ENCODE measurements around the gene GFPT1. TPM values are rescaled to one million over a fixed set of nuclear protein-coding genes. Genes with fewer than 3 reads are reported as not detected.
"Not testable (repeated sequence)": the region's sequence is repeated elsewhere in the genome, so short reads cannot be mapped to it uniquely, and the experiment has no call there.

Gene GFPT1
- polyA plus RNA-seq, 3 donors from 2014 or later: 4.5 to 11.0 (median 5.5) TPM

GRCh38 chr2:69375494-69376353, 11.3 kb downstream of the GFPT1 start:
- Mint-ChIP-seq H3K9me3 (no peaks in the 10 kb centered on the region), H3K4me1 (peaks cover 10 to 25% of the 10 kb centered on the region in 2 donors), H3K36me3 (peaks cover under 1 to 6% (median 4%) of the 10 kb centered on the region in 3 donors), H3K27ac (peak overlapping the region in 3 of 6 donors; percentile 33 to 66 (median 34)), H3K4me3 (no peak overlapping the region), H3K27me3 (ENCODE audit: low read depth in 3 of 3) (no peaks in the 10 kb centered on the region)
- DNase-seq: peak; percentile 15 to 43 (median 32)

- Mint-ChIP-seq H3K4me1 (peaks cover 5 to 15% of the 10 kb centered on the region in 2 donors), H3K4me3 (no peak overlapping the region), H3K9me3 (no peaks in the 10 kb centered on the region), H3K27ac (no peak overlapping the region), H3K27me3 (ENCODE audit: low read depth in 3 of 3) (peaks cover 0 to 3% (median 0%) of the 10 kb centered on the region in 3 donors), H3K36me3 (peaks cover 21 to 28% (median 21%) of the 10 kb centered on the region in 3 donors)
- DNase-seq: no peak
These were observed 14.3 kb downstream of the GFPT1 start for GRCh38 chr2:69372767-69373166.

- DNase-seq: no peak
- no peaks in the 10 kb centered on the region for H3K9me3 Mint-ChIP-seq
- H3K4me3 Mint-ChIP-seq: no peak overlapping the region
- no peak overlapping the region for H3K27ac Mint-ChIP-seq
- H3K27me3 Mint-ChIP-seq (ENCODE audit: low read depth in 3 of 3): peaks cover 0 to 8% (median 2%) of the 10 kb centered on the region in 3 donors
- peaks cover 0 to 3% of the 10 kb centered on the region in 2 donors for H3K4me1 Mint-ChIP-seq
- H3K36me3 Mint-ChIP-seq: peaks cover 29 to 43% (median 32%) of the 10 kb centered on the region in 3 donors
These were observed 17.2 kb downstream of the GFPT1 start for GRCh38 chr2:69369802-69370201.

GRCh38 chr2:69368588-69368987, 18.4 kb downstream of the GFPT1 start:
- Mint-ChIP-seq H3K4me1 (no peaks in the 10 kb centered on the region), H3K36me3 (peaks cover 30 to 45% (median 32%) of the 10 kb centered on the region in 3 donors), H3K4me3 (no peak overlapping the region), H3K27me3 (ENCODE audit: low read depth in 3 of 3) (peaks cover 0 to 8% (median 2%) of the 10 kb centered on the region in 3 donors), H3K9me3 (no peaks in the 10 kb centered on the region), H3K27ac (no peak overlapping the region)
- no peak for DNase-seq

- Mint-ChIP-seq H3K36me3 (peaks cover 26 to 38% (median 29%) of the 10 kb centered on the region in 3 donors), H3K4me3 (no peak overlapping the region), H3K27ac (no peak overlapping the region), H3K27me3 (ENCODE audit: low read depth in 3 of 3) (peaks cover 0 to 1% (median 0%) of the 10 kb centered on the region in 3 donors), H3K9me3 (no peaks in the 10 kb centered on the region), H3K4me1 (no peaks in the 10 kb centered on the region)
- no peak for DNase-seq
These were observed 27.7 kb downstream of the GFPT1 start for GRCh38 chr2:69359371-69359770.

- DNase-seq: no peak
- Mint-ChIP-seq H3K4me1 (no peaks in the 10 kb centered on the region), H3K4me3 (no peak overlapping the region), H3K27ac (no peak overlapping the region), H3K36me3 (peaks cover 30 to 42% (median 33%) of the 10 kb centered on the region in 3 donors), H3K27me3 (ENCODE audit: low read depth in 3 of 3) (peaks cover 0 to 1% (median 0%) of the 10 kb centered on the region in 3 donors), H3K9me3 (no peaks in the 10 kb centered on the region)
These were observed 28.1 kb downstream of the GFPT1 start for GRCh38 chr2:69358914-69359313.

GRCh38 chr2:69356471-69356870, 30.6 kb downstream of the GFPT1 start:
- peaks cover 0 to 1% (median 0%) of the 10 kb centered on the region in 3 donors for H3K27me3 Mint-ChIP-seq (ENCODE audit: low read depth in 3 of 3)
- no peak for DNase-seq
- H3K9me3 Mint-ChIP-seq: no peaks in the 10 kb centered on the region

GRCh38 chr2:69354976-69355375, 32.1 kb downstream of the GFPT1 start:
- not testable (repeated sequence) for H3K27me3 Mint-ChIP-seq (ENCODE audit: low read depth in 3 of 3); H3K4me3 Mint-ChIP-seq; H3K9me3 Mint-ChIP-seq; H3K4me1 Mint-ChIP-seq; DNase-seq; H3K27ac Mint-ChIP-seq
- H3K36me3 Mint-ChIP-seq: peaks cover 27 to 38% (median 29%) of the 10 kb centered on the region in 3 donors

More at GRCh38 chr2:69356471-69356870, 30.6 kb downstream of the GFPT1 start:
- H3K36me3 Mint-ChIP-seq: peaks cover 25 to 35% (median 29%) of the 10 kb centered on the region in 3 donors
- no peak overlapping the region for H3K4me3 Mint-ChIP-seq
- H3K27ac Mint-ChIP-seq: peak overlapping the region in 1 of 6 donors; percentile 36
- no peaks in the 10 kb centered on the region for H3K4me1 Mint-ChIP-seq

GRCh38 chr2:69353360-69353759, 33.7 kb downstream of the GFPT1 start:
- DNase-seq: no peak

GRCh38 chr2:69348781-69349180, 38.2 kb downstream of the GFPT1 start:
- Mint-ChIP-seq H3K36me3 (peaks cover 31 to 48% (median 32%) of the 10 kb centered on the region in 3 donors), H3K27me3 (ENCODE audit: low read depth in 3 of 3) (peaks cover 0 to 3% (median 0%) of the 10 kb centered on the region in 3 donors), H3K4me1 (no peaks in the 10 kb centered on the region), H3K9me3 (no peaks in the 10 kb centered on the region), H3K4me3 (no peak overlapping the region), H3K27ac (peak overlapping the region in 1 of 6 donors; percentile 6)
- DNase-seq: no peak

More at GRCh38 chr2:69353360-69353759, 33.7 kb downstream of the GFPT1 start:
- no peak overlapping the region for H3K4me3 Mint-ChIP-seq
- no peaks in the 10 kb centered on the region for H3K4me1 Mint-ChIP-seq
- H3K36me3 Mint-ChIP-seq: peaks cover 33 to 53% (median 38%) of the 10 kb centered on the region in 3 donors
- H3K27me3 Mint-ChIP-seq (ENCODE audit: low read depth in 3 of 3): peaks cover 0 to 1% (median 0%) of the 10 kb centered on the region in 3 donors
- no peaks in the 10 kb centered on the region for H3K9me3 Mint-ChIP-seq
- no peak overlapping the region for H3K27ac Mint-ChIP-seq

- no peak for DNase-seq
These were observed 41.6 kb downstream of the GFPT1 start for GRCh38 chr2:69345434-69345833.

GRCh38 chr2:69344305-69344704, 42.7 kb downstream of the GFPT1 start:
- Mint-ChIP-seq H3K4me3 (no peak overlapping the region), H3K36me3 (peaks cover 39 to 67% (median 51%) of the 10 kb centered on the region in 3 donors), H3K27ac (no peak overlapping the region)

More at GRCh38 chr2:69345434-69345833, 41.6 kb downstream of the GFPT1 start:
- Mint-ChIP-seq H3K4me1 (no peaks in the 10 kb centered on the region), H3K27ac (no peak overlapping the region), H3K27me3 (ENCODE audit: low read depth in 3 of 3) (peaks cover 2 to 4% (median 4%) of the 10 kb centered on the region in 3 donors), H3K36me3 (peaks cover 40 to 68% (median 45%) of the 10 kb centered on the region in 3 donors), H3K9me3 (no peaks in the 10 kb centered on the region), H3K4me3 (no peak overlapping the region)

GRCh38 chr2:69340101-69340775, 46.8 kb downstream of the GFPT1 start:
- no peaks in the 10 kb centered on the region for H3K4me1 Mint-ChIP-seq
- H3K4me3 Mint-ChIP-seq: no peak overlapping the region
- no peaks in the 10 kb centered on the region for H3K9me3 Mint-ChIP-seq
- DNase-seq: no peak
- peaks cover 2 to 5% (median 4%) of the 10 kb centered on the region in 3 donors for H3K27me3 Mint-ChIP-seq (ENCODE audit: low read depth in 3 of 3)
- no peak overlapping the region for H3K27ac Mint-ChIP-seq
- H3K36me3 Mint-ChIP-seq: peaks cover 35 to 68% (median 52%) of the 10 kb centered on the region in 3 donors

More at GRCh38 chr2:69344305-69344704, 42.7 kb downstream of the GFPT1 start:
- no peaks in the 10 kb centered on the region for H3K9me3 Mint-ChIP-seq
- H3K4me1 Mint-ChIP-seq: no peaks in the 10 kb centered on the region
- H3K27me3 Mint-ChIP-seq (ENCODE audit: low read depth in 3 of 3): peaks cover 2 to 5% (median 4%) of the 10 kb centered on the region in 3 donors
- no peak for DNase-seq
